ENCODE results near the gene ROPN1L.

- no peak for TF ChIP-seq EZH2 (IDR thresholded peaks at IDR 0.05; ENCODE audit: low read depth)
- TF ChIP-seq CTCF (conservative IDR thresholded peaks at IDR 0.05) = no peak
Observed at GRCh38 chr5:10420468-10420867, 21.2 kb upstream of the ROPN1L start.

All from PC-9 (cell line).